Upper lobe of left lung (tissue), 4 donors: ENCODE results near the gene KIF2A.

Source experiments
- EP300 ChIP-seq, 4 donors: sonication (generic); formaldehyde crosslinking; IDR thresholded peaks; one replicate each; pipeline ENCODE4 v1.5.1; 2017; ENCODE audit warnings: antibody characterized with exemption in 4 of 4, control low read depth in 2 of 4
- POLR2A ChIP-seq, 4 donors: fragments of 450-650 bp; IDR thresholded peaks; one replicate each; pipeline ENCODE4 v1.5.1; 2016 to 2017; ENCODE audit warnings: antibody characterized with exemption in 4 of 4, mild to moderate bottlenecking in 2 of 4
- POLR2AphosphoS5 ChIP-seq, 2 donors: sonication (generic); formaldehyde crosslinking; IDR thresholded peaks; one replicate each; pipeline ENCODE4 v1.5.1; 2017; ENCODE audit warnings: antibody characterized with exemption in 2 of 2
- TF ChIP-seq, protein P1 (sequence below), 6 experiments: fragments of 450-650 bp in 4 of 6; fragments of 200-600 bp in 2 of 6; sonication (generic) in 2 of 6; IDR thresholded peaks; one replicate each; pipeline ENCODE4 v1.5.1; 2016 to 2019; ENCODE audit warnings: antibody characterized with exemption in 6 of 6

DNA sequence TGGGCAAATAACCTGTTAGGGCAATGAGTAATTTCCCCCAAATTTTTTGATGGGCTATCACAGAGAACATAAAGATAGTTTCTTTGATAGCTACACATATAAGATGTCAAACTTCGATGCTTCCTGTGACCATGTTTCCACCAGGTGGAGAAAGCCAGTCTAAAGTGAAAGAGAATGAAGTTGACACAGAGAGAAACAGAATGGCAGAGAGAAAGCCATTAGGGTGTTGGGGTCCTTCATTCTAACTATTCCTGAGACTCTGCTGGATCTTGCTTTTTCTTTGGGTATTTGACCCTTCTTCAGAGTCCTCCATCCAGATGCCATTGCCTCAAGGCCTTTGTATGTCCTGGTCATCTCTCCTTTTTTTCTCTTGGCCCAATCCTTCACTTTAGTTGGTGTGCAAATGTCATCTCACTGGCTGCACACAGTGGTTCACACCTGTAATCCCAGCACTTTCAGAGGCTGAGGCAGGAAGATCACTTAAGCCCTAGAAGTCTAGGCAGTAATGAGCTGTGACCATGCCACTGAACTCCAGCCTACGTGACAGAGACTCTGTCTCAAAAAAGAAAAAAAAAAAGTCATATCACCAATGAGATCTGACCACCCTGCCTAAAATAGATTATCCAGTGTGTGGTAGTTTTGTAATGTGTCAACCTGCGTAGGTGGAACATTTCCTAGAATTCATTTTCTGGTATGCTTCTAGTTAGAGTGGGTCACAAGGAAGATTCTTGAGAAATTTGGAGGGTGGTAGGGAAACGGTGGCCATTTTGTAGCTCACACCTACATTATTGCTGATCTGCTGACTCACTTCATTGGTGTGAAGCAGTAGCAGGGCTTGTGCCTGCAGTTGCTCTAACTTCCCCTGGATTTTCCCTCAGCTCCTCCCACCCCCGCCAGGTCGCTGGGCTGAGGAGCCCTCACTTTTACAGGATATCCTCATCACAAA, 20.8 kb upstream of the KIF2A start:
- TF ChIP-seq, protein P1, sequence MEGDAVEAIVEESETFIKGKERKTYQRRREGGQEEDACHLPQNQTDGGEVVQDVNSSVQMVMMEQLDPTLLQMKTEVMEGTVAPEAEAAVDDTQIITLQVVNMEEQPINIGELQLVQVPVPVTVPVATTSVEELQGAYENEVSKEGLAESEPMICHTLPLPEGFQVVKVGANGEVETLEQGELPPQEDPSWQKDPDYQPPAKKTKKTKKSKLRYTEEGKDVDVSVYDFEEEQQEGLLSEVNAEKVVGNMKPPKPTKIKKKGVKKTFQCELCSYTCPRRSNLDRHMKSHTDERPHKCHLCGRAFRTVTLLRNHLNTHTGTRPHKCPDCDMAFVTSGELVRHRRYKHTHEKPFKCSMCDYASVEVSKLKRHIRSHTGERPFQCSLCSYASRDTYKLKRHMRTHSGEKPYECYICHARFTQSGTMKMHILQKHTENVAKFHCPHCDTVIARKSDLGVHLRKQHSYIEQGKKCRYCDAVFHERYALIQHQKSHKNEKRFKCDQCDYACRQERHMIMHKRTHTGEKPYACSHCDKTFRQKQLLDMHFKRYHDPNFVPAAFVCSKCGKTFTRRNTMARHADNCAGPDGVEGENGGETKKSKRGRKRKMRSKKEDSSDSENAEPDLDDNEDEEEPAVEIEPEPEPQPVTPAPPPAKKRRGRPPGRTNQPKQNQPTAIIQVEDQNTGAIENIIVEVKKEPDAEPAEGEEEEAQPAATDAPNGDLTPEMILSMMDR (IDR thresholded peaks at IDR 0.05), result no peak
- TF ChIP-seq POLR2A (IDR thresholded peaks at IDR 0.05) (no peak), EP300 (IDR thresholded peaks at IDR 0.05) (no peak), POLR2AphosphoS5 (IDR thresholded peaks at IDR 0.05) (no peak)
